K562 (cell line): ENCODE data around the gene HIVEP3. TPM values are rescaled to one million over a fixed set of nuclear protein-coding genes. Genes with fewer than 3 reads are reported as not detected.

ENCODE experiments used
- ATAC-seq: fragments of 200-7000 bp; cut with Tn5 transposase; 3 replicates; pipeline ENCODE4 v1.9.1; 2020; ENCODE audit warnings: moderate library complexity
- BruUV-seq: library from RNA; stranded (reverse); fragments of 400-500 nt; replicated peaks from 2 replicates; lab custom pipeline; 2021; lab: Mats Ljungman, UMichigan
- CTCF ChIA-PET: fragments of 300-600 bp; formaldehyde crosslinking; extraction: SDS; loops from one replicate; lab custom pipeline; 2021; ENCODE audit warnings: low intra/inter-chr PET ratio; lab: Yijun Ruan, JAX
- POLR2A ChIA-PET: fragments of 300-600, 350-650 bp; sonication (Branson Sonifier 250); formaldehyde crosslinking; extraction: SDS; loops from one replicate; lab custom pipeline; 2021; ENCODE audit warnings: antibody characterized with exemption, inconsistent platforms; lab: Yijun Ruan, JAX
- DNase-seq, 4 experiments: peaks; one replicate each; pipeline versions ENCODE4 v3.0.0 to v3.0.0-alpha.2; 2011 to 2018; ENCODE audit warnings: low spot score in 3 of 4, mixed read lengths in 3 of 4; ENCODE audit errors: extremely low read depth in 1 of 4
- FAIRE-seq: peaks from 2 replicates; lab custom pipeline; 2011; peaks lifted over from hg19 to GRCh38; lab: Jason Lieb, UNC
- H2AFZ ChIP-seq: 2 replicates; pipeline ENCODE4 v1.6.0; 2011; ENCODE audit warnings: low read depth, low read length, control low read depth, inconsistent platforms
- H3K27ac ChIP-seq: fragments of 200-600 bp; 3 replicates; pipeline ENCODE4 v1.8.0; 2011; ENCODE audit warnings: low read depth, mild to moderate bottlenecking, control low read depth, inconsistent platforms, low read length, moderate library complexity, mixed read lengths; ENCODE audit errors: extremely low read depth
- H3K27me3 ChIP-seq, 2 experiments: fragments of 300-600 bp in 1 of 2; 2 replicates in 1 of 2; 3 replicates in 1 of 2; pipeline versions ENCODE4 v1.6.0 to v1.8.0; 2011; ENCODE audit warnings: inconsistent platforms in 2 of 2, low read length in 2 of 2, mild to moderate bottlenecking in 1 of 2, mixed read lengths in 1 of 2, moderate library complexity in 1 of 2; ENCODE audit not compliant: control insufficient read depth in 2 of 2, insufficient read depth in 2 of 2
- H3K36me3 ChIP-seq: fragments of 300-600 bp; 3 replicates; pipeline ENCODE4 v1.8.0; 2011; ENCODE audit warnings: mild to moderate bottlenecking, low read length, inconsistent platforms; ENCODE audit not compliant: control insufficient read depth, insufficient read depth
- H3K4me1 ChIP-seq, 2 experiments: fragments of 200-600 bp in 1 of 2; replicated peaks in 1 of 2; 2 replicates in 1 of 2; 3 replicates in 1 of 2; pipeline versions ENCODE4 v1.5.1 to v1.8.0; 2011; ENCODE audit warnings: inconsistent platforms in 2 of 2, low read length in 2 of 2, mild to moderate bottlenecking in 1 of 2, mixed read lengths in 1 of 2, moderate library complexity in 1 of 2; ENCODE audit not compliant: control insufficient read depth in 2 of 2, insufficient read depth in 2 of 2
- H3K4me2 ChIP-seq: 2 replicates; pipeline ENCODE4 v1.6.1; 2011; ENCODE audit warnings: low read length, control low read depth, inconsistent platforms, mixed read lengths; ENCODE audit not compliant: insufficient read depth
- H3K4me3 ChIP-seq: fragments of 200-600 bp; sonication (generic), shearing (Covaris generic); 2 replicates; pipeline ENCODE4 v1.5.1; 2016; ENCODE audit warnings: control low read depth, inconsistent platforms
- H3K79me2 ChIP-seq: fragments of 200-600 bp; 3 replicates; pipeline ENCODE4 v1.8.0; 2011; ENCODE audit warnings: low read length, inconsistent platforms; ENCODE audit not compliant: control insufficient read depth, insufficient read depth
- H3K9ac ChIP-seq, 2 experiments: 2 replicates each; pipeline versions ENCODE4 v1.6.0 to v1.6.1; 2011; ENCODE audit warnings: low read depth in 2 of 2, low read length in 2 of 2, control low read depth in 1 of 2, inconsistent platforms in 1 of 2, mild to moderate bottlenecking in 1 of 2, mixed read lengths in 1 of 2; ENCODE audit not compliant: insufficient read depth in 1 of 2
- H3K9me1 ChIP-seq: one replicate; pipeline ENCODE4 v1.6.0; 2011; ENCODE audit warnings: inconsistent platforms, mild to moderate bottlenecking, low read length, moderate library complexity; ENCODE audit not compliant: control insufficient read depth, insufficient read depth
- H3K9me3 ChIP-seq: replicated peaks from 2 replicates; pipeline ENCODE4 v1.5.1; 2011; ENCODE audit warnings: low read depth, low read length, inconsistent platforms; ENCODE audit not compliant: control insufficient read depth, insufficient read depth
- H4K20me1 ChIP-seq: replicated peaks from 2 replicates; pipeline ENCODE4 v1.6.1; 2011; ENCODE audit warnings: low read length, inconsistent platforms, mixed read lengths; ENCODE audit not compliant: control insufficient read depth, insufficient read depth
- FOXK2 ChIP-seq, 2 experiments: fragments of 450-650 bp; IDR thresholded peaks in 1 of 2; conservative IDR thresholded peaks in 1 of 2; 2 replicates each; pipeline ENCODE4 v1.6.1; 2016; ENCODE audit warnings: low read depth in 2 of 2, mild to moderate bottlenecking in 1 of 2
- KLF1 ChIP-seq: fragments of 450-650 bp; IDR thresholded peaks from 2 replicates; pipeline ENCODE4 v1.6.1; 2016; ENCODE audit warnings: missing genetic modification characterization, missing compliant biosample characterization
- MCM5 ChIP-seq: fragments of 450-650 bp; IDR thresholded peaks from 2 replicates; pipeline ENCODE4 v1.6.1; 2016; ENCODE audit warnings: low read depth
- MEF2A ChIP-seq: IDR thresholded peaks from 2 replicates; pipeline ENCODE4 v1.6.1; 2011; ENCODE audit warnings: low read depth, mild to moderate bottlenecking, low read length, moderate library complexity; ENCODE audit not compliant: control insufficient read depth
- MTA3 ChIP-seq: fragments of 450-650 bp; formaldehyde crosslinking; IDR thresholded peaks from 2 replicates; pipeline ENCODE4 v1.6.1; 2017; ENCODE audit warnings: mild to moderate bottlenecking, borderline replicate concordance
- NFRKB ChIP-seq: fragments of 450-650 bp; IDR thresholded peaks from 2 replicates; pipeline ENCODE4 v1.6.1; 2016; ENCODE audit warnings: low read depth
- PHF8 ChIP-seq: fragments of 200-600 bp; sonication (generic); IDR thresholded peaks from 2 replicates; pipeline ENCODE4 v1.6.1; 2012; ENCODE audit warnings: mixed run types, mild to moderate bottlenecking, inconsistent platforms, low read length, moderate library complexity, borderline replicate concordance
- SIN3B ChIP-seq: fragments of 450-650 bp; IDR thresholded peaks from 2 replicates; pipeline ENCODE4 v1.6.1; 2017; ENCODE audit warnings: low read depth, mild to moderate bottlenecking, moderate library complexity
- SP1 ChIP-seq: sonication (generic); formaldehyde crosslinking; IDR thresholded peaks from 2 replicates; pipeline ENCODE4 v1.8.1; 2022; ENCODE audit warnings: mild to moderate bottlenecking, missing genetic modification reagents
- SRSF9 ChIP-seq: fragments of 200-400 bp; formaldehyde crosslinking; IDR thresholded peaks from 2 replicates; pipeline ENCODE4 v1.6.1; 2017; ENCODE audit warnings: low read depth, low read length, borderline replicate concordance
- ZNF133 ChIP-seq: fragments of 250-450 bp; sonication (Bioruptor Pico); IDR thresholded peaks from 2 replicates; pipeline ENCODE4 v1.4.0; 2020; ENCODE audit warnings: mild to moderate bottlenecking
- ZNF444 ChIP-seq: fragments of 250-450 bp; sonication (Bioruptor Pico); IDR thresholded peaks from 2 replicates; pipeline ENCODE4 v1.4.0; 2020; ENCODE audit warnings: mild to moderate bottlenecking, moderate library complexity
- ZNF445 ChIP-seq: fragments of 250-450 bp; sonication (Bioruptor Pico); IDR thresholded peaks from 2 replicates; pipeline ENCODE4 v1.4.0; 2020; ENCODE audit warnings: low read depth, mild to moderate bottlenecking, moderate library complexity
- ZNF584 ChIP-seq: fragments of 200-800 bp; sonication (Bioruptor generic); IDR thresholded peaks from 2 replicates; pipeline ENCODE4 v1.6.1; 2016; ENCODE audit warnings: low read depth, mild to moderate bottlenecking, missing genetic modification characterization, missing compliant biosample characterization
- WGBS: fragments of 100-300 bp; shearing (Covaris generic); methylation state at CpG from one replicate; pipeline ENCODE4 v1.1.6; 2016; ENCODE audit warnings: low coverage, mixed read lengths; ENCODE audit not compliant: insufficient coverage; ENCODE audit errors: missing lambda C conversion rate; 5-methylcytosine and 5-hydroxymethylcytosine counted together
- in situ Hi-C: fragments of 300-500 bp; cut with MboI; formaldehyde crosslinking; loops from 4 replicates; pipeline ENCODE4 v1.15.0; 2018; ENCODE audit warnings: inconsistent platforms, mixed read lengths
- intact Hi-C: fragments of 100-400 bp; cut with micrococcal nuclease; formaldehyde crosslinking; loops from 2 replicates; pipeline ENCODE4 v1.14.2; 2022
- polyA plus RNA-seq, 8 experiments: library from polyadenylated mRNA; depleted of rRNA in 4 of 8; stranded (reverse) in 5 of 8; unstranded in 3 of 8; fragments of >200 nt; fragmentation: Nextera tagmentation in 2 of 8; fragmentation: Illumina TruSeq in 1 of 8; extraction: Ambion mirVana in 2 of 8; extraction: Trizol in 1 of 8; gene quantifications; 2 replicates each; pipeline versions ENCODE4 v1.2.1 to v1.2.3, GENCODE V29; 2011 to 2014; ENCODE audit warnings: inconsistent platforms in 1 of 8, missing spikeins in 1 of 8
- total RNA-seq, 7 experiments: library from RNA; depleted of rRNA in 6 of 7; stranded (reverse); fragments of >200 nt in 6 of 7; fragmentation: Illumina TruSeq in 2 of 7; extraction: Trizol in 2 of 7; gene quantifications; 2 replicates each; pipeline versions ENCODE4 v1.2.1 to v1.2.3, GENCODE V29; 2011 to 2021; ENCODE audit warnings: low replicate concordance in 1 of 7
- TF ChIP-seq, protein P1 (sequence below), 2 experiments: fragments of 450-650 bp; conservative IDR thresholded peaks; 2 replicates each; pipeline ENCODE4 v1.6.1; 2017; ENCODE audit warnings: mild to moderate bottlenecking in 2 of 2, moderate library complexity in 2 of 2
- TF ChIP-seq, protein P2 (sequence below): fragments of 450-650 bp; formaldehyde crosslinking; IDR thresholded peaks from 2 replicates; pipeline ENCODE4 v1.4.0; 2020; ENCODE audit warnings: mild to moderate bottlenecking, moderate library complexity
- TF ChIP-seq, protein P3 (sequence below): fragments of 250-450 bp; sonication (Bioruptor Pico); IDR thresholded peaks from 2 replicates; pipeline ENCODE4 v1.9.0; 2021; ENCODE audit warnings: mild to moderate bottlenecking

HIVEP3 gene
- total and polyA plus RNA-seq, 9 of the 15 experiments (the other 6 are each of a cell fraction or from before 2014, with no cell fraction given) = 0.09 to 0.58 (median 0.34) TPM; not detected in 1

DNA sequence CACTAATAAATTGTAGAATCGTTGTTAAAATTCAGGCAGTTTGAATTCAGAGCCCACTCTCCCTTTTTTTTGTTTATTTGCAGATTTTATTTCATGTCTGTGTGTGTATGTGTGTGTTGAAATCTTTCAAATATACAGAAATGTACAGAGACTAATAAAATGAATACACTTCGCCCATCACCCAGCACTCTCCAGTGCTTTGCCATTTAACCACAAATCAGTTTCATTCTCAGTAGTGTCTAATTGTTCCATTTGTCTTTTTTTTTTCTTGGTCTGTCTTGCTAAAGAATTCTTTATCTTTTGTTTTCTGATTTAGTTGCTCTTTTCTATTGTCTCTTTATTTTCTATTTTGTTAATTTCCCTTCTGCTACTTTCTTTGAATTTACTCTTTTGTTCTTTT is 99.7 kb downstream of the HIVEP3 start:
- H3K4me1 ChIP-seq = no peaks in the 10 kb centered on the region
- no peak for FAIRE-seq
- DNase-seq = no peak
- no peaks in the 10 kb centered on the region for H4K20me1 ChIP-seq
- no peak overlapping the region for H3K4me3 ChIP-seq
- H3K27ac ChIP-seq = no peak overlapping the region
- H3K9me1 ChIP-seq = no peaks in the 10 kb centered on the region
- in situ Hi-C loops = loop anchor here (25.0 kb wide), 1 partner anchor 318 kb away; no protein-coding TSS in a partner anchor
- intact Hi-C loops = loop anchor here (10.0 kb wide), 1 partner anchor 316 kb away; no protein-coding TSS in a partner anchor
- peaks cover 7 to 12% of the 10 kb centered on the region in 2 experiments; a peak in 3 of 5 replicates for H3K27me3 ChIP-seq
- no peak overlapping the region for H2AFZ ChIP-seq
- no peak overlapping the region for H3K9ac ChIP-seq
- ATAC-seq = no peak
- H3K9me3 ChIP-seq = no peaks in the 10 kb centered on the region
- ChIA-PET CTCF (no interaction called here), POLR2A (no interaction called here)
- 0% methylated on average over 2 of the region's 2 CpGs for WGBS
- no peak overlapping the region for H3K4me2 ChIP-seq
- no TSS peak for BruUV-seq
- H3K79me2 ChIP-seq = no peaks in the 10 kb centered on the region
- TF ChIP-seq MTA3 (no peak), ZNF445 (CRISPR knock-in tag) (no peak), SRSF9 (no peak), MEF2A (no peak), PHF8 (no peak), FOXK2 (conservative IDR thresholded peaks at IDR 0.05 in 1 of 2, IDR thresholded peaks at IDR 0.05 in 1 of 2; ENCODE audit: low read depth in 2 of 2) (no peak), KLF1 (tag) (no peak), NFRKB (no peak), SP1 (no peak), MCM5 (no peak), ZNF444 (CRISPR knock-in tag) (no peak), ZNF133 (CRISPR knock-in tag) (no peak), ZNF584 (CRISPR knock-in tag) (no peak), SIN3B (no peak)
- TF ChIP-seq, protein P1, sequence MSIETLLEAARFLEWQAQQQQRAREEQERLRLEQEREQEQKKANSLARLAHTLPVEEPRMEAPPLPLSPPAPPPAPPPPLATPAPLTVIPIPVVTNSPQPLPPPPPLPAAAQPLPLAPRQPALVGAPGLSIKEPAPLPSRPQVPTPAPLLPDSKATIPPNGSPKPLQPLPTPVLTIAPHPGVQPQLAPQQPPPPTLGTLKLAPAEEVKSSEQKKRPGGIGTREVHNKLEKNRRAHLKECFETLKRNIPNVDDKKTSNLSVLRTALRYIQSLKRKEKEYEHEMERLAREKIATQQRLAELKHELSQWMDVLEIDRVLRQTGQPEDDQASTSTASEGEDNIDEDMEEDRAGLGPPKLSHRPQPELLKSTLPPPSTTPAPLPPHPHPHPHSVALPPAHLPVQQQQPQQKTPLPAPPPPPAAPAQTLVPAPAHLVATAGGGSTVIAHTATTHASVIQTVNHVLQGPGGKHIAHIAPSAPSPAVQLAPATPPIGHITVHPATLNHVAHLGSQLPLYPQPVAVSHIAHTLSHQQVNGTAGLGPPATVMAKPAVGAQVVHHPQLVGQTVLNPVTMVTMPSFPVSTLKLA (conservative IDR thresholded peaks at IDR 0.05) = no peak
- TF ChIP-seq, protein P2, sequence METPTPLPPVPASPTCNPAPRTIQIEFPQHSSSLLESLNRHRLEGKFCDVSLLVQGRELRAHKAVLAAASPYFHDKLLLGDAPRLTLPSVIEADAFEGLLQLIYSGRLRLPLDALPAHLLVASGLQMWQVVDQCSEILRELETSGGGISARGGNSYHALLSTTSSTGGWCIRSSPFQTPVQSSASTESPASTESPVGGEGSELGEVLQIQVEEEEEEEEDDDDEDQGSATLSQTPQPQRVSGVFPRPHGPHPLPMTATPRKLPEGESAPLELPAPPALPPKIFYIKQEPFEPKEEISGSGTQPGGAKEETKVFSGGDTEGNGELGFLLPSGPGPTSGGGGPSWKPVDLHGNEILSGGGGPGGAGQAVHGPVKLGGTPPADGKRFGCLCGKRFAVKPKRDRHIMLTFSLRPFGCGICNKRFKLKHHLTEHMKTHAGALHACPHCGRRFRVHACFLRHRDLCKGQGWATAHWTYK (CRISPR knock-in tag) = no peak
- TF ChIP-seq, protein P3, sequence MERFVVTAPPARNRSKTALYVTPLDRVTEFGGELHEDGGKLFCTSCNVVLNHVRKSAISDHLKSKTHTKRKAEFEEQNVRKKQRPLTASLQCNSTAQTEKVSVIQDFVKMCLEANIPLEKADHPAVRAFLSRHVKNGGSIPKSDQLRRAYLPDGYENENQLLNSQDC (CRISPR knock-in tag) = no peak
- H3K36me3 ChIP-seq = no peaks in the 10 kb centered on the region
